K562 (cell line): ENCODE results near the gene UBE2Q1. TPM values are rescaled to one million over a fixed set of nuclear protein-coding genes. Genes with fewer than 3 reads are reported as not detected.

ENCODE experiments used
- ADNP ChIP-seq: fragments of 200-800 bp; sonication (Bioruptor generic); IDR thresholded peaks from 2 replicates; pipeline ENCODE4 v1.6.1; 2016; ENCODE audit warnings: missing genetic modification characterization, missing compliant biosample characterization
- CEBPB ChIP-seq: fragments of 450-650 bp; IDR thresholded peaks from 2 replicates; pipeline ENCODE4 v1.6.1; 2016; ENCODE audit warnings: missing genetic modification characterization, missing compliant biosample characterization
- CHD2 ChIP-seq: IDR thresholded peaks from 2 replicates; pipeline ENCODE4 v1.6.1; 2011; ENCODE audit warnings: low read depth, low read length
- CREBBP ChIP-seq: IDR thresholded peaks from one replicate; pipeline ENCODE4 v1.6.1; 2012; ENCODE audit warnings: low read depth, mild to moderate bottlenecking, control low read depth, inconsistent platforms, low read length
- ELF4 ChIP-seq: fragments of 450-650 bp; formaldehyde crosslinking; IDR thresholded peaks from 2 replicates; pipeline ENCODE4 v1.4.0; 2022; ENCODE audit warnings: missing genetic modification characterization
- FOS ChIP-seq: IDR thresholded peaks from 3 replicates; pipeline ENCODE4 v1.6.1; 2011; ENCODE audit not compliant: insufficient read length; ENCODE audit errors: extremely low read depth
- FOXA3 ChIP-seq, 2 experiments: fragments of 450-650 bp in 1 of 2; sonication (generic) in 1 of 2; formaldehyde crosslinking; IDR thresholded peaks in 1 of 2; conservative IDR thresholded peaks in 1 of 2; 2 replicates each; pipeline versions ENCODE4 v1.4.0 to v1.8.0; 2020 to 2022; ENCODE audit warnings: mild to moderate bottlenecking in 2 of 2, missing genetic modification reagents in 1 of 2
- HDAC8 ChIP-seq: fragments of 450-650 bp; IDR thresholded peaks from 2 replicates; pipeline ENCODE4 v1.6.1; 2016; ENCODE audit warnings: mild to moderate bottlenecking, missing genetic modification characterization, moderate library complexity, missing compliant biosample characterization
- HDGF ChIP-seq: fragments of 450-650 bp; IDR thresholded peaks from 2 replicates; pipeline ENCODE4 v1.6.1; 2016
- HIVEP1 ChIP-seq: fragments of 250-450 bp; sonication (Bioruptor Pico); IDR thresholded peaks from 2 replicates; pipeline ENCODE4 v1.4.0; 2020; ENCODE audit warnings: mild to moderate bottlenecking
- ILF3 ChIP-seq: fragments of 450-650 bp; IDR thresholded peaks from 2 replicates; pipeline ENCODE4 v1.6.1; 2018; ENCODE audit warnings: antibody characterized with exemption, mild to moderate bottlenecking, moderate library complexity, borderline replicate concordance
- NCOR1 ChIP-seq: fragments of 450-650 bp; IDR thresholded peaks from 2 replicates; pipeline ENCODE4 v1.6.1; 2016; ENCODE audit warnings: mild to moderate bottlenecking, moderate library complexity
- NR1H2 ChIP-seq: sonication (generic); formaldehyde crosslinking; IDR thresholded peaks from 2 replicates; pipeline ENCODE4 v1.4.0; 2020; ENCODE audit warnings: mild to moderate bottlenecking, missing genetic modification reagents
- POU5F1 ChIP-seq: fragments of 150-350 bp; IDR thresholded peaks from 2 replicates; pipeline ENCODE4 v1.6.1; 2014; ENCODE audit warnings: borderline replicate concordance, low read length, low read depth, mild to moderate bottlenecking; ENCODE audit not compliant: partially characterized antibody
- SMAD1 ChIP-seq: fragments of 150-350 bp; IDR thresholded peaks from 2 replicates; pipeline ENCODE4 v1.6.1; 2014; ENCODE audit warnings: low read length, low read depth; ENCODE audit not compliant: partially characterized antibody
- SP2 ChIP-seq: IDR thresholded peaks from 2 replicates; pipeline ENCODE4 v1.6.1; 2011; ENCODE audit warnings: mild to moderate bottlenecking, low read depth, low read length, moderate library complexity; ENCODE audit not compliant: poor library complexity, severe bottlenecking; ENCODE audit errors: extremely low read depth
- TBL1XR1 ChIP-seq, 2 experiments: IDR thresholded peaks; 2 replicates each; pipeline ENCODE4 v1.6.1; 2012; ENCODE audit warnings: improper control_type of control experiment in 2 of 2, low read length in 2 of 2, mild to moderate bottlenecking in 1 of 2
- XRCC4 ChIP-seq: IDR thresholded peaks from one replicate; pipeline ENCODE4 v1.6.1; 2011; ENCODE audit not compliant: insufficient read depth, insufficient read length; ENCODE audit errors: extremely low read depth
- ZNF347 ChIP-seq: fragments of 450-650 bp; formaldehyde crosslinking; IDR thresholded peaks from 2 replicates; pipeline ENCODE4 v1.4.0; 2020; ENCODE audit warnings: low read depth, mild to moderate bottlenecking, moderate library complexity
- polyA plus RNA-seq, 8 experiments: library from polyadenylated mRNA; depleted of rRNA in 4 of 8; stranded (reverse) in 5 of 8; unstranded in 3 of 8; fragments of >200 nt; fragmentation: Nextera tagmentation in 2 of 8; fragmentation: Illumina TruSeq in 1 of 8; extraction: Ambion mirVana in 2 of 8; extraction: Trizol in 1 of 8; gene quantifications; 2 replicates each; pipeline versions ENCODE4 v1.2.1 to v1.2.3, GENCODE V29; 2011 to 2014; ENCODE audit warnings: inconsistent platforms in 1 of 8, missing spikeins in 1 of 8
- total RNA-seq, 7 experiments: library from RNA; depleted of rRNA in 6 of 7; stranded (reverse); fragments of >200 nt in 6 of 7; fragmentation: Illumina TruSeq in 2 of 7; extraction: Trizol in 2 of 7; gene quantifications; 2 replicates each; pipeline versions ENCODE4 v1.2.1 to v1.2.3, GENCODE V29; 2011 to 2021; ENCODE audit warnings: low replicate concordance in 1 of 7
- TF ChIP-seq, protein P1 (sequence below): fragments of 450-650 bp; IDR thresholded peaks from 2 replicates; pipeline ENCODE4 v1.6.1; 2016
- TF ChIP-seq, protein P2 (sequence below): fragments of 450-650 bp; conservative IDR thresholded peaks from 2 replicates; pipeline ENCODE4 v1.6.1; 2016; ENCODE audit warnings: missing genetic modification characterization, low read depth, mild to moderate bottlenecking, control low read depth, missing compliant biosample characterization
- TF ChIP-seq, protein P3 (sequence below): fragments of 450-650 bp; formaldehyde crosslinking; IDR thresholded peaks from 2 replicates; pipeline ENCODE4 v1.4.0; 2022; ENCODE audit warnings: missing genetic modification characterization
- TF ChIP-seq, protein P4 (sequence below): fragments of 250-450 bp; sonication (Bioruptor Pico); IDR thresholded peaks from 2 replicates; pipeline ENCODE4 v1.8.0; 2022; ENCODE audit warnings: inconsistent platforms, mild to moderate bottlenecking, moderate library complexity, borderline replicate concordance

The UBE2Q1 gene
- total and polyA plus RNA-seq, 9 of the 15 experiments (the other 6 are each of a cell fraction or from before 2014, with no cell fraction given) = 8.0 to 58.8 (median 27.6) TPM

DNA sequence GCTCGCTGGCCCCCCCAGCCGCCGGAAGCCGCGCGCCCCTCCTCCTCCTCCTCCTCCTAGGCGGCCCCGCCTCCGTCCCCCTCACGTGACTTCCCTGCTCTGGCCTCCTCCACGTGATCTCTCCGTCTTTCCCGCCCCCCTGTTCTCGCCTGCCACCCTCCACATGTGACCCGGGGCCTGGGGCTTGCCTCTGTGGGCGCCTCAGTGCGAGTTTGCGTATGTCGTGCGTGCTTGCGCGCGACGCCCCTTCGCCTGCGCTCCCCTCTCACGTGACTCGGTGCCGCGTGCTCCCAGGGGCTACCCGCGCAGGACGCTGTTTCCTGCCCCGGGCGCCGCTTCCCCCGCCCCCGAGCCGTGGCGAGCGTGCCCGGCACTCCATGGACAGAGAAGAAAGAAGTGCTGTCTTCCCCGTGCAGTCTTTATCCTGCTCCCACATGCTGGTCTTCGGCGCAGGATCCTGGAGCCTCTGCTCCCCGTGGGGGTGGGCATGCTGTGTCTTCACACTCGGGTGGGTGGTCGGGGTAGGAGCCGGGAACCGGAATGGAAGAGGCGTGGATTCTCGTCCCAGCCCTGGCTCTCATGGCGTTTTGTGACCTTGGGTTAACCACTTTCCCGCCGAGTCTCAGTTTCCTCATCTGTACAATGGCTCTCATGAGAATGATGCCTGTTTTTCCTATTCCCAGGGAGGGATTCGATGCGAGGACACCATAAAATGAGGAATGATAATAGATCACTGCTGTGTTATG is 431 bp upstream of the UBE2Q1 start (continued):
- TF ChIP-seq, protein P1, sequence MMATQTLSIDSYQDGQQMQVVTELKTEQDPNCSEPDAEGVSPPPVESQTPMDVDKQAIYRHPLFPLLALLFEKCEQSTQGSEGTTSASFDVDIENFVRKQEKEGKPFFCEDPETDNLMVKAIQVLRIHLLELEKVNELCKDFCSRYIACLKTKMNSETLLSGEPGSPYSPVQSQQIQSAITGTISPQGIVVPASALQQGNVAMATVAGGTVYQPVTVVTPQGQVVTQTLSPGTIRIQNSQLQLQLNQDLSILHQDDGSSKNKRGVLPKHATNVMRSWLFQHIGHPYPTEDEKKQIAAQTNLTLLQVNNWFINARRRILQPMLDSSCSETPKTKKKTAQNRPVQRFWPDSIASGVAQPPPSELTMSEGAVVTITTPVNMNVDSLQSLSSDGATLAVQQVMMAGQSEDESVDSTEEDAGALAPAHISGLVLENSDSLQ = peak; percentile 64
- TF ChIP-seq CREBBP (no peak), NCOR1 (no peak; the same call in 1 of the 2 replicates), ELF4 (CRISPR knock-in tag) (0 out of 2 replicates have a peak, but pooled peaks have one; percentile 4), HDAC8 (tag) (peak; percentile 85), ADNP (tag) (peak; percentile 96), SP2 (no peak), FOXA3 (CRISPR knock-in tag; conservative IDR thresholded peaks at IDR 0.05 in 1 of 2, IDR thresholded peaks at IDR 0.05 in 1 of 2) (no peak), ZNF347 (no peak), TBL1XR1 (IDR thresholded peaks at IDR 0.05; ENCODE audit: low read length in 2 of 2) (no peak), HIVEP1 (CRISPR knock-in tag) (no peak; the same call in 1 of the 2 replicates), FOS (peak; percentile 78), SMAD1 (no peak), NR1H2 (CRISPR knock-in tag) (no peak), CEBPB (tag) (no peak), HDGF (peak; percentile 87; the same call in 1 of the 2 replicates), CHD2 (peak; percentile 35; the same call in 1 of the 2 replicates), XRCC4 (no peak), POU5F1 (no peak), ILF3 (no peak)
- TF ChIP-seq, protein P2, sequence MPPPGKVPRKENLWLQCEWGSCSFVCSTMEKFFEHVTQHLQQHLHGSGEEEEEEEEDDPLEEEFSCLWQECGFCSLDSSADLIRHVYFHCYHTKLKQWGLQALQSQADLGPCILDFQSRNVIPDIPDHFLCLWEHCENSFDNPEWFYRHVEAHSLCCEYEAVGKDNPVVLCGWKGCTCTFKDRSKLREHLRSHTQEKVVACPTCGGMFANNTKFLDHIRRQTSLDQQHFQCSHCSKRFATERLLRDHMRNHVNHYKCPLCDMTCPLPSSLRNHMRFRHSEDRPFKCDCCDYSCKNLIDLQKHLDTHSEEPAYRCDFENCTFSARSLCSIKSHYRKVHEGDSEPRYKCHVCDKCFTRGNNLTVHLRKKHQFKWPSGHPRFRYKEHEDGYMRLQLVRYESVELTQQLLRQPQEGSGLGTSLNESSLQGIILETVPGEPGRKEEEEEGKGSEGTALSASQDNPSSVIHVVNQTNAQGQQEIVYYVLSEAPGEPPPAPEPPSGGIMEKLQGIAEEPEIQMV (tag) = no peak
- TF ChIP-seq, protein P3, sequence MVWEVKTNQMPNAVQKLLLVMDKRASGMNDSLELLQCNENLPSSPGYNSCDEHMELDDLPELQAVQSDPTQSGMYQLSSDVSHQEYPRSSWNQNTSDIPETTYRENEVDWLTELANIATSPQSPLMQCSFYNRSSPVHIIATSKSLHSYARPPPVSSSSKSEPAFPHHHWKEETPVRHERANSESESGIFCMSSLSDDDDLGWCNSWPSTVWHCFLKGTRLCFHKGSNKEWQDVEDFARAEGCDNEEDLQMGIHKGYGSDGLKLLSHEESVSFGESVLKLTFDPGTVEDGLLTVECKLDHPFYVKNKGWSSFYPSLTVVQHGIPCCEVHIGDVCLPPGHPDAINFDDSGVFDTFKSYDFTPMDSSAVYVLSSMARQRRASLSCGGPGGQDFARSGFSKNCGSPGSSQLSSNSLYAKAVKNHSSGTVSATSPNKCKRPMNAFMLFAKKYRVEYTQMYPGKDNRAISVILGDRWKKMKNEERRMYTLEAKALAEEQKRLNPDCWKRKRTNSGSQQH (CRISPR knock-in tag) = 0 out of 2 replicates have a peak, but pooled peaks have one; percentile 2
- TF ChIP-seq, protein P4, sequence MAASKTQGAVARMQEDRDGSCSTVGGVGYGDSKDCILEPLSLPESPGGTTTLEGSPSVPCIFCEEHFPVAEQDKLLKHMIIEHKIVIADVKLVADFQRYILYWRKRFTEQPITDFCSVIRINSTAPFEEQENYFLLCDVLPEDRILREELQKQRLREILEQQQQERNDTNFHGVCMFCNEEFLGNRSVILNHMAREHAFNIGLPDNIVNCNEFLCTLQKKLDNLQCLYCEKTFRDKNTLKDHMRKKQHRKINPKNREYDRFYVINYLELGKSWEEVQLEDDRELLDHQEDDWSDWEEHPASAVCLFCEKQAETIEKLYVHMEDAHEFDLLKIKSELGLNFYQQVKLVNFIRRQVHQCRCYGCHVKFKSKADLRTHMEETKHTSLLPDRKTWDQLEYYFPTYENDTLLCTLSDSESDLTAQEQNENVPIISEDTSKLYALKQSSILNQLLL = no peak
